Sigmoid colon (tissue), 7 donors: Measurements from ENCODE around the gene VTCN1. TPM values are rescaled to one million over a fixed set of nuclear protein-coding genes. Genes with fewer than 3 reads are reported as not detected.

Source experiments
- DNase-seq: peaks from one replicate; pipeline ENCODE4 v3.0.0-alpha.2; 2019
- H3K27ac ChIP-seq, 4 donors: fragments of 200-600 bp; sonication (generic); one replicate each; pipeline ENCODE4 v1.5.1; 2016 to 2019; ENCODE audit warnings: mild to moderate bottlenecking in 1 of 4
- H3K27me3 ChIP-seq, 3 donors: fragments of 200-600 bp; sonication (generic); one replicate each; pipeline ENCODE4 v1.5.1; 2019; ENCODE audit warnings: mild to moderate bottlenecking in 1 of 3
- H3K36me3 ChIP-seq, 4 donors: fragments of 200-600 bp; sonication (generic); one replicate each; pipeline ENCODE4 v1.5.1; 2016 to 2019
- H3K4me1 ChIP-seq, 4 donors: fragments of 200-600 bp; sonication (generic); one replicate each; pipeline ENCODE4 v1.5.1; 2017 to 2019
- H3K4me3 ChIP-seq, 4 donors: fragments of 200-600 bp; sonication (generic); one replicate each; pipeline ENCODE4 v1.5.1; 2017 to 2019; ENCODE audit warnings: mild to moderate bottlenecking in 2 of 4, moderate library complexity in 1 of 4
- H3K9me3 ChIP-seq, 4 donors: fragments of 200-600 bp in 3 of 4; sonication (generic) in 3 of 4; one replicate each; pipeline versions ENCODE4 v1.5.1 to v1.6.1; 2013 to 2019
- EP300 ChIP-seq, 4 donors: sonication (generic); formaldehyde crosslinking; IDR thresholded peaks; one replicate each; pipeline ENCODE4 v1.6.1; 2017; ENCODE audit warnings: antibody characterized with exemption in 4 of 4
- POLR2A ChIP-seq, 2 donors: fragments of 450-650 bp; IDR thresholded peaks; one replicate each; pipeline ENCODE4 v1.6.1; 2016; ENCODE audit warnings: antibody characterized with exemption in 2 of 2, mild to moderate bottlenecking in 2 of 2, moderate library complexity in 2 of 2
- POLR2AphosphoS5 ChIP-seq, 4 donors: sonication (generic); formaldehyde crosslinking; IDR thresholded peaks; one replicate each; pipeline ENCODE4 v1.6.1; 2017; ENCODE audit warnings: antibody characterized with exemption in 4 of 4
- WGBS, 2 donors: extraction: QIAGEN DNeasy Blood & Tissue Kit; methylation state at CpG; one replicate each; pipeline ENCODE4 v1.1.7; 2013; 5-methylcytosine and 5-hydroxymethylcytosine counted together
- intact Hi-C: fragments of 100-400 bp; cut with DNase I; formaldehyde crosslinking; loops from one replicate; pipeline ENCODE4 v1.15.1; 2023
- polyA plus RNA-seq, 3 donors: library from polyadenylated mRNA; stranded (reverse); fragments of 200-250 nt; gene quantifications; one replicate each; pipeline ENCODE4 v1.2.3, GENCODE V29; 2013
- total RNA-seq, 4 donors: library from RNA; depleted of rRNA; stranded (reverse); fragments of >200 nt; gene quantifications; one replicate each; pipeline ENCODE4 v1.1.0, GENCODE V29; 2016
- TF ChIP-seq, protein P1 (sequence below), 4 experiments: fragments of 450-650 bp in 3 of 4; fragments of 200-600 bp in 1 of 4; IDR thresholded peaks; one replicate each; pipeline ENCODE4 v1.5.1; 2016 to 2019; ENCODE audit warnings: antibody characterized with exemption in 4 of 4, mild to moderate bottlenecking in 3 of 4, moderate library complexity in 2 of 4
- donor health status: healthy with polysubstance abuse.
- donor health status: Bipolar disorder and iron deficiency.
- donor health status: healthy.

VTCN1 gene
- total and polyA plus RNA-seq, 7 donors = not detected

- intact Hi-C loops = no loop called here
- Histone ChIP-seq H3K27ac (no peak overlapping the region), H3K27me3 (no peaks in the 10 kb centered on the region), H3K9me3 (no peaks in the 10 kb centered on the region), H3K4me1 (no peaks in the 10 kb centered on the region), H3K36me3 (no peaks in the 10 kb centered on the region), H3K4me3 (no peak overlapping the region)
- TF ChIP-seq POLR2A (IDR thresholded peaks at IDR 0.05) = no peak
- TF ChIP-seq, protein P1, sequence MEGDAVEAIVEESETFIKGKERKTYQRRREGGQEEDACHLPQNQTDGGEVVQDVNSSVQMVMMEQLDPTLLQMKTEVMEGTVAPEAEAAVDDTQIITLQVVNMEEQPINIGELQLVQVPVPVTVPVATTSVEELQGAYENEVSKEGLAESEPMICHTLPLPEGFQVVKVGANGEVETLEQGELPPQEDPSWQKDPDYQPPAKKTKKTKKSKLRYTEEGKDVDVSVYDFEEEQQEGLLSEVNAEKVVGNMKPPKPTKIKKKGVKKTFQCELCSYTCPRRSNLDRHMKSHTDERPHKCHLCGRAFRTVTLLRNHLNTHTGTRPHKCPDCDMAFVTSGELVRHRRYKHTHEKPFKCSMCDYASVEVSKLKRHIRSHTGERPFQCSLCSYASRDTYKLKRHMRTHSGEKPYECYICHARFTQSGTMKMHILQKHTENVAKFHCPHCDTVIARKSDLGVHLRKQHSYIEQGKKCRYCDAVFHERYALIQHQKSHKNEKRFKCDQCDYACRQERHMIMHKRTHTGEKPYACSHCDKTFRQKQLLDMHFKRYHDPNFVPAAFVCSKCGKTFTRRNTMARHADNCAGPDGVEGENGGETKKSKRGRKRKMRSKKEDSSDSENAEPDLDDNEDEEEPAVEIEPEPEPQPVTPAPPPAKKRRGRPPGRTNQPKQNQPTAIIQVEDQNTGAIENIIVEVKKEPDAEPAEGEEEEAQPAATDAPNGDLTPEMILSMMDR (IDR thresholded peaks at IDR 0.05) = no peak
- TF ChIP-seq POLR2AphosphoS5 (IDR thresholded peaks at IDR 0.05) = no peak
- TF ChIP-seq EP300 (IDR thresholded peaks at IDR 0.05) = no peak
- WGBS, 2 donors = 44 to 78% methylated on average over 2 of the region's 2 CpGs
- no peak for DNase-seq
Observed at GRCh38 chr1:117244971-117245370, 34.2 kb upstream of the VTCN1 start.

GRCh38 chr1:117244306-117244705 is 33.6 kb upstream of the VTCN1 start:
- H3K4me1 ChIP-seq = no peaks in the 10 kb centered on the region
- no peak for DNase-seq
- no peaks in the 10 kb centered on the region for H3K9me3 ChIP-seq
- H3K36me3 ChIP-seq = no peaks in the 10 kb centered on the region
- no peak overlapping the region for H3K4me3 ChIP-seq
- TF ChIP-seq, protein P1 (IDR thresholded peaks at IDR 0.05) = no peak
- TF ChIP-seq EP300 (IDR thresholded peaks at IDR 0.05) (no peak), POLR2AphosphoS5 (IDR thresholded peaks at IDR 0.05) (no peak), POLR2A (IDR thresholded peaks at IDR 0.05) (no peak)
- H3K27ac ChIP-seq = no peak overlapping the region
- H3K27me3 ChIP-seq = no peaks in the 10 kb centered on the region
- intact Hi-C loops = no loop called here
- WGBS, 2 donors = 83% methylated on average over 2 of the region's 2 CpGs

DNA sequence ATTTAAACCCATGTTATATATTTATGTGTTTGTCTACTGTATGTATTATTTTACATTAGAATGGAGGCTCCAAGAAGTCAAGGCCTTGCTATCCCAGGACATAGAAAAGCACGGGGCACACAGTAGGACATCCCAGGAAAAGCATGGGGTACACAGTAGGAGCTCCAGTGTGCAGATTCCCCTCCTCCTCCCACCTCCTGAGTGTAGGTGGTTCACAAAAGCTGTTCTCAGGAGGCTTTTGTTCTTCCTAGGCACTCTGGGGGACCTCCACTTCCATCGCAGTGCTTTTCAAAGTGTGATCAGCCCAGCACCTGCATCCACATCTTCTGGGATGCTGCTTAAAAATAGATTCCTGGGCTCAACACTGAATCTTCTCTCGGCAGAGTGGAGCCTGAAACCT is 30.8 kb upstream of the VTCN1 start:
- H3K4me3 ChIP-seq = no peak overlapping the region
- intact Hi-C loops = no loop called here
- H3K4me1 ChIP-seq = no peaks in the 10 kb centered on the region
- no peaks in the 10 kb centered on the region for H3K9me3 ChIP-seq
- 80 to 81% methylated on average over 3 of the region's 3 CpGs for WGBS, 2 donors
- no peak for DNase-seq
- no peaks in the 10 kb centered on the region for H3K36me3 ChIP-seq
- H3K27me3 ChIP-seq = no peaks in the 10 kb centered on the region
- H3K27ac ChIP-seq = no peak overlapping the region
- TF ChIP-seq, protein P1 (IDR thresholded peaks at IDR 0.05) = no peak
- TF ChIP-seq EP300 (IDR thresholded peaks at IDR 0.05) (no peak), POLR2AphosphoS5 (IDR thresholded peaks at IDR 0.05) (no peak)

DNA sequence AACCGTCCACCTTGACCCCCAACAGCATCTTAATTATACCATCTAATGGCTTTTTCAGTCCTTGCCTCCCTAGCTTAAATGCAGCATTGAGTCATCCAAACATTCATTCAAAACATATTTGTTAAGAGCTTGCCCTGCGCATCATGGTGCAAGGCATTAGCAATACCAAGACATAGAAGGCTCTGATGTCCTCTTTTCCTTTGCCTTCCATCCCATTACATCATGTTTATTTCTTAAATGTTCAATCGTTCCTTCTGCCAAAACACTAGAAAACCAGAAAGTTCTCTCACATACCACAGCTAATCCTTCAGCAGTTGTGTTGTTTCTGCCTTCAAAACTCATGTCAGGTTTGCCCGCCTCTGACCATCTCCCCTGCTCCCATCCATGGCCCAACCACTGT is 29.8 kb upstream of the VTCN1 start:
- Histone ChIP-seq H3K27me3 (no peaks in the 10 kb centered on the region), H3K4me3 (no peak overlapping the region), H3K36me3 (no peaks in the 10 kb centered on the region), H3K27ac (no peak overlapping the region), H3K9me3 (no peaks in the 10 kb centered on the region), H3K4me1 (no peaks in the 10 kb centered on the region)
- TF ChIP-seq EP300 (IDR thresholded peaks at IDR 0.05) (no peak), POLR2A (IDR thresholded peaks at IDR 0.05) (no peak), POLR2AphosphoS5 (IDR thresholded peaks at IDR 0.05) (no peak)
- TF ChIP-seq, protein P1 (IDR thresholded peaks at IDR 0.05) = no peak
- intact Hi-C loops = no loop called here
- DNase-seq = no peak
- WGBS, 2 donors = 88 to 91% methylated on average over 4 of the region's 4 CpGs

DNA sequence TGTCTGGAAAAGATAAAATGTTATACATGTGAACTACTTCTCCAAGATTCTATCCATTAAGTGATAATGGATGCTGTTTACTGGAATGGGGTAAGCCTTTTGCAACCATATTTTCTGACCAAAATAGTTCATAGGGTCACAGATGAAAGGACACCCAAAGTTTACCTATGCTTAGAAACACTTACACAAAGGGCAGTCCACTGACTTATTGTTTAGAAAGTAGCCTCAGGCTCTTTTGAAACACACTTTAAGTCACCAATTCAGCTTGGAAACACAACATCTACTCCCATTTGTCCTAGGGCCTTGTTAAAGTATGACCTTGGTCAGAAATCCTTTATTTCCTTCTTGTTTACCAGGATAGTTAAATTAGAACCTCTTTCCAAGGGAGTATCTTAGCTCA is 28.7 kb upstream of the VTCN1 start:
- Histone ChIP-seq H3K27me3 (no peaks in the 10 kb centered on the region), H3K4me1 (no peaks in the 10 kb centered on the region), H3K4me3 (no peak overlapping the region), H3K36me3 (no peaks in the 10 kb centered on the region), H3K27ac (no peak overlapping the region), H3K9me3 (no peaks in the 10 kb centered on the region)
- TF ChIP-seq, protein P1 (IDR thresholded peaks at IDR 0.05) = no peak
- TF ChIP-seq POLR2AphosphoS5 (IDR thresholded peaks at IDR 0.05) (no peak), POLR2A (IDR thresholded peaks at IDR 0.05) (no peak), EP300 (IDR thresholded peaks at IDR 0.05) (no peak)
- intact Hi-C loops = no loop called here
- no peak for DNase-seq
